ENCODE data around the gene CHRFAM7A. TPM values are rescaled to one million over a fixed set of nuclear protein-coding genes. Genes with fewer than 3 reads are reported as not detected.
"Not testable (repeated sequence)": the region's sequence is repeated elsewhere in the genome, so short reads cannot be mapped to it uniquely, and the experiment has no call there.

CHRFAM7A gene
- total and polyA plus RNA-seq, 2 experiments from 2014 or later, result 4.7 to 18.6 TPM

DNA sequence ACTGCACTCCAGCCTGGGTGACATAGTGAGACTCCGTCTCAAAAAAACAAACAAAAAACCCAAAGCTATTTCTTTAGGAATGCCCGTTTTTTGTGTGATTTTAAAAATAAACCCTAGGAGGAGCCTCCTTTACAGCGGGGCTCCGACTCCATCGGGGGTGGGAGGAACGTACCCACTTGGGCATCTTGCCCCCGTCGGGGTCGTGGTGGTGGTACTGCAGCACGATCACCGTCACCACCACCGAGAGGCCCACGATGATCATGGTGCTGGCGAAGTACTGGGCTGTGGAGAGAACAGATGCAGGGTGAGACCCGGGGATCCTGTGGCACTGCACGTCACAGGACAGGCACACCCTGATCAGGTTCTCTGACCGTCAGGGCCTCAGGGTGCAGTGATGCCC is 26.1 kb downstream of the CHRFAM7A start:
- not testable (repeated sequence) for H3K27me3 ChIP-seq; H3K27ac ChIP-seq; H3K4me1 ChIP-seq (ENCODE audit: low read depth); H3K9me3 ChIP-seq (ENCODE audit: low read depth); H3K4me3 ChIP-seq; H3K36me3 ChIP-seq; DNase-seq (ENCODE audit: low read depth in 1 of 2, low spot score in 1 of 2)

DNA sequence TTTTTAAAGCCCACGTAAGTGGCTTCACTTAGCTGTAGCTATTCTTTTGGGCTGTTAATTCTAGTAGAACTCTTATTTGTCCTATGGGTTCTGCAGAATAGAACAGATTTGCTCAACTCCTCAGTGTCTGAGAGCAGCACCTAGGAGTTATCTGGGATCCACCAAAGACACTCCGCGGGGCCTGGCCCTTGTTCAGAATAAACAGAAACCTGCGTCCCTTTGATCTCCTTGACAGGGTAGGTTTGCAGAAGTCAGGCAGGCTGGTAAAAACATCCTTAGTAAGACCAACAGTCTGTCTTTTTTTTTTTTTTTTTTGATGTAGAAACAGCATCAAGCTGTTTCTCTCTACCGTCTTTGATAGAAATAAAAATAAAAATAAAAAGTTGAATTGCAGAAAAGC is 31.9 kb downstream of the CHRFAM7A start:
- not testable (repeated sequence) for H3K36me3 ChIP-seq; H3K4me1 ChIP-seq (ENCODE audit: low read depth); H3K4me3 ChIP-seq

DNA sequence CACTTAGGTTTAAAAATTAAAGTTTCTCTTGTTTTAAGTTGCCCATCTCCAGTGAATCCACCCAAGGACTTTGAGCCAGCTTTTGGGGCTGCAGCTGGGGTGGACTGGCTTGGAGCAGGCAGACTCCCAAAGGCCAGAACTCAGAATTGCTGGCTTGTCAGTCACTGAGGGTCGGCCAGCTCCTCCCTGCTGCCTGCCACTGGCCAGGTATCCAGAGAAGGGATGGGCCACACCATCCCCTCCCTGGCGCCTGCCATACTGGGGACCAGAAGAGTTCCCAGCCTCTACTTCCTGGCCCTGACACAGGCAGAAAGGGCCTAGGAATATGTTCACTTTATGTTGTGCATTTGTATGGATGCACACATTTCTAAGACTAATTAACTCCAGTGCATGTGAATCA is 32.4 kb downstream of the CHRFAM7A start:
- H3K27ac ChIP-seq; H3K4me1 ChIP-seq (ENCODE audit: low read depth); DNase-seq (ENCODE audit: low read depth in 1 of 2, low spot score in 1 of 2); H3K4me3 ChIP-seq; H3K9me3 ChIP-seq (ENCODE audit: low read depth); H3K36me3 ChIP-seq; H3K27me3 ChIP-seq: not testable (repeated sequence)

More for the DNA sequence above, 31.9 kb downstream of the CHRFAM7A start:
- H3K27ac ChIP-seq; DNase-seq (ENCODE audit: low read depth in 1 of 2, low spot score in 1 of 2); H3K9me3 ChIP-seq (ENCODE audit: low read depth); H3K27me3 ChIP-seq: not testable (repeated sequence)

DNA sequence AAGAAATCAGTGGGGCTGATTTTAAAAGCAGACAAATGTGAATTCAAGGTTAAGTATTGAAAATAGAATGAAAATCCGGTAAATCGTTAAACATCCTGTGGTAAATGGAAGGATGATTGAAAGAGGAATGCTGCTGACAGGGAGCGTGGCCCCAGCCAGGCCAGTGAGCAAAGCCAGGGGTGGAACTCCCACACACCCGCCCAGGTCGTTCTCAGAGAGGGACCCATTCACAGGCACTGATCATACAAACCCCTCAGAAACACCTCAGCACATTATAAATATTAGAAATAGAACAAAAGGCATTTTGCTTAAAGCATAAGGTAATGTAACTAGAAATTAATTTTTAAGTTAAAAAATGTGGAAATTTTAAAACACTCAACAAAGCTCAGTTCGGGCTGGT is 38.3 kb downstream of the CHRFAM7A start:
- not testable (repeated sequence) for H3K27me3 ChIP-seq; H3K4me3 ChIP-seq; DNase-seq (ENCODE audit: low read depth in 1 of 2, low spot score in 1 of 2); H3K4me1 ChIP-seq (ENCODE audit: low read depth); H3K9me3 ChIP-seq (ENCODE audit: low read depth); H3K36me3 ChIP-seq; H3K27ac ChIP-seq

DNA sequence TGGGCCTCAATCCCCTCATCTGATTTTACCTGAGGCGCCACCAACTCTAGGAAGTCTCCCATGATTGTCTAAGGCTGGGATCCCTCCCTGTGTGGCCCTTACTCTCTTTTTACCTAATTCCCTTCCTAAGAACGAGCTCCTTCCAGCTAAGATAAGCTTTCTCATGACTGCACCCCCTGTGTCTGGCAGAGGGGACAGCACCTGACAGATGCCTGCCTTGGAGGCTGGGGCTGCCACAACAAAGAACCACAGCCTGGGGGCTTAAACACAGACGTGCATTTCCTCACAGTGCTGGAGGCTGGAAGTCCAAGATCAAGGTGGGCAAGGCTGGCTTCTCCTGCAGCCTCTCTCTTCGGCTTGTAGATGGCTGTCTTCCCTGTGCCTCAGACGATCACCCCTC is 43.5 kb downstream of the CHRFAM7A start:
- not testable (repeated sequence) for DNase-seq (ENCODE audit: low read depth in 1 of 2, low spot score in 1 of 2); H3K9me3 ChIP-seq (ENCODE audit: low read depth); H3K27me3 ChIP-seq; H3K36me3 ChIP-seq; H3K27ac ChIP-seq; H3K4me1 ChIP-seq (ENCODE audit: low read depth); H3K4me3 ChIP-seq

DNA sequence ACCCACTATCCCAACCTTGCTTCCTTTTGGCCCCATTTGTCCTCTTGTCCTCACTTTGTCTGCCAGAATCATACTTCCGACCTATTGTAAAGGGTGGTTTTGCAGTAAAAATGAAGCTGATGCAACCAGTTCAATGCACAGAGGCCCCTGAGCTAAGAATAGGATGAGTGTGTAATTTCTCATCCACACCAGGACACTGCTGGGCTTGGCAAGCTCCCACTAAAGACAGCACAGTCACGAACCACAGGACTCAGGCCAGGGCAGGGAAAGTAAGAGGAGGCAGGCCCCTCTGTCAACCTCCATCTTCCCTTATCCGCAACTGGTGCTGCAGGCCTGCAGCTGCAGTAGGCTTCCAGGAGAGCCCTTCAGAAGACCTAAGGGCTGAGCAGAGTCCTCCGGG is 56.8 kb downstream of the CHRFAM7A start:
- H3K4me3 ChIP-seq; H3K27me3 ChIP-seq; H3K9me3 ChIP-seq (ENCODE audit: low read depth); H3K36me3 ChIP-seq; H3K4me1 ChIP-seq (ENCODE audit: low read depth); DNase-seq (ENCODE audit: low read depth in 1 of 2, low spot score in 1 of 2); H3K27ac ChIP-seq: not testable (repeated sequence)

DNA sequence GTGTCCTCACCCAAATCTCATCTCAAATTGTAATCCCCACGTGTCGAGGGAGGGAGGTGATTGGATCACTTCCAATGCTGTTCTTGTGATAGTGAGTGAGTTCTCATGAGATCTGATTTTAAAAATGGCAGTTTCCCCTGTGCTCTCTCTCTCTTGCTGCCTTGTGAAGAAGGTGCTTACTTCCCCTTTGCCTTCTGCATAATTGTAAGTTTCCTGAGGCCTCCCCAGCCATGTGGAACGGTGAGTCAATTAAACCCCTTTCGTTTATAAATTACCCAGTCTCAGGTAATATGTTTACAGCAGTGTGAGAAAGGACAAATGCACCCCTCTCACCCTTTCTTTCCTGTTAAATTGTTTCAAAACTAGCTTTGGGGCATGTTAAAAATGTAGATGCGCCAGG is 59.2 kb downstream of the CHRFAM7A start:
- DNase-seq (ENCODE audit: low read depth in 1 of 2, low spot score in 1 of 2); H3K9me3 ChIP-seq (ENCODE audit: low read depth); H3K27ac ChIP-seq; H3K4me1 ChIP-seq (ENCODE audit: low read depth); H3K36me3 ChIP-seq; H3K27me3 ChIP-seq; H3K4me3 ChIP-seq: not testable (repeated sequence)

DNA sequence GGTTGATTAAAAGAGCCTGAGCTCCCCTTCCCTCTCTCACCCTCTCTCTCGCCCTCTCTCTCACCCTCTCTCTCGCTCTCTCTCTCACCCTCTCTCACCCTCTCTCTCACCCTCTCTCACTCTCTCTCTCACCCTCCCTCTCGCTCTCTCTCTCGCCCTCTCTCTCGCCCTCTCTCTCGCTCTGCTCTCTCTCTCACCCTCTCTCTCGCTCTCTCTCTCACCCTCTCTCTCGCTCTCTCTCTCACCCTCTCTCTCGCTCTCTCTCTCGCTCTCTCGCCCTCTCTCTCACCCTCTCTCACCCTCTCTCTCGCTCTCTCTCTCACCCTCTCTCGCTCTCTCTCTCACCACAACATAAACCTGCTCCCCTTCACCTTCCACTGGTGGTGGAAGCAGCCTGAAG is 67.2 kb downstream of the CHRFAM7A start:
- H3K4me3 ChIP-seq, H3K27me3 ChIP-seq: not testable (repeated sequence)
- DNase-seq (ENCODE audit: low read depth in 1 of 2, low spot score in 1 of 2), result peak in 1 of 2 donors; percentile 24

DNA sequence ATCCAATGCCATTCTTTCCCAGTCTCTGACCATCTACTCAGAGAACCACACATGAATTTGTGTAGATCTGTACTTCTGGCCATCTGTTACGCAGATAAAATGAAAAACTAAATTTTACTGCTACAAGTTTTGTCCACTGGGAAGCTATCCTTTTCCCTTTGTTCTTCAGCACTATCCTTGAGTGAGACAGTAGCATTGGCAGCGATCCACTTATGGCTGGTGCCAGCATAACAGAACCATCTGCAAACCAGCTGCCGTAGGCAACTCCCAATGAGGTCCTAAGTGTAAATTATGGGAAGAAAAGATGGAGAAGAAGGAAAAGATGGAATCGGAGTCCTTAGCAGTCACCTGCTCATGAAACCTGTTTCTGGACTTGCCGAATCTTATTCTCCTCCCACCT is 72.3 kb downstream of the CHRFAM7A start:
- not testable (repeated sequence) for H3K27me3 ChIP-seq; H3K27ac ChIP-seq; H3K36me3 ChIP-seq; DNase-seq (ENCODE audit: low read depth in 1 of 2, low spot score in 1 of 2); H3K4me1 ChIP-seq (ENCODE audit: low read depth); H3K4me3 ChIP-seq; H3K9me3 ChIP-seq (ENCODE audit: low read depth)

More for the DNA sequence above, 67.2 kb downstream of the CHRFAM7A start:
- not testable (repeated sequence) for H3K4me1 ChIP-seq (ENCODE audit: low read depth); H3K9me3 ChIP-seq (ENCODE audit: low read depth); H3K36me3 ChIP-seq; H3K27ac ChIP-seq

DNA sequence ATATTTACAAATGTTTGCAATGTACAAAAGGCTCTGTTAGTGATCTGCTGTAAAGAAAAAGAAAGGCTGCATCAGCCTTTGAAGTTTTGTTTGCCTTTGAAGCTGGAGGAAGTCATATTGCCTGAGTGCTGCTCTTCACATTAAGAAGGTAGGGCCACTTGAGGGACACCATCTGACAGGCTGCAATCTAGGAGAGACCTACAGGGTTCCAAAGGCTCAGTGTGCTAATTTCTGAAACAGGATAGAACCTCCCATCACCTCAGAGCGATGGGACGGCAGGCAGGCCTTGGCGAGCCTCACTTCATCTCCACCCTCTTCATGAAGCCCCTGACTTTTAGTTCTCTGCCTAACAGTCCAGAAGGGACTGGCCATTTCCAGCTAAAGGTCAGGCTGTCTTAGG is 77.6 kb downstream of the CHRFAM7A start:
- H3K27ac ChIP-seq; H3K4me1 ChIP-seq (ENCODE audit: low read depth); H3K9me3 ChIP-seq (ENCODE audit: low read depth); H3K36me3 ChIP-seq; DNase-seq (ENCODE audit: low read depth in 1 of 2, low spot score in 1 of 2); H3K27me3 ChIP-seq; H3K4me3 ChIP-seq: not testable (repeated sequence)

DNA sequence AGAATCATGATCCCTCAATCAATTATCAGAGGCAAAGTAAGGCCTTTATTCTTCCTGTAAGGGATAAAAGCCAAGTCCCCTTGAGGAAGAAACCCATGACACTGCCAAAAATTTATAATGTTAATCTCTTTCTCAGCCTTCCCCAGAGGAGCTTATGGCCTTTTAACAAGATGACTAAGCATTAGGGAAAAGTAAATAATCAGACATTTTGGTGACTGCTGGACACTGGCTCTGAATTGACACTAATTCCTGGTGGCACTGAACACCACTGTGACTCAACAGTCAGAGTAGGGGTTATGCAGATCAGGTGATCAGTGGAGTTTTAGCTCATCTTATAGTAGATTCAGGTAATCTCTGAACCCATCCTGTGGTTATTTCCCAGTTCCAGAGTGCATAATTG is 82.8 kb downstream of the CHRFAM7A start:
- H3K9me3 ChIP-seq (ENCODE audit: low read depth); H3K27me3 ChIP-seq; H3K36me3 ChIP-seq; H3K4me1 ChIP-seq (ENCODE audit: low read depth); H3K27ac ChIP-seq; H3K4me3 ChIP-seq; DNase-seq (ENCODE audit: low read depth in 1 of 2, low spot score in 1 of 2): not testable (repeated sequence)

Other genes starting within 250 kb of the CHRFAM7A start
- gene GOLGA8R, start 20.7 kb upstream of the CHRFAM7A start, total RNA-seq, result 1.7 and 5.9 TPM in 2 replicates
- 0.50 and 0.54 TPM in 2 replicates for gene GOLGA8R, start 20.7 kb upstream of the CHRFAM7A start, polyA plus RNA-seq
- gene GOLGA8Q, start 158.5 kb upstream of the CHRFAM7A start, total RNA-seq, result 0.07 and 3.9 TPM in 2 replicates
- gene GOLGA8Q, start 158.5 kb upstream of the CHRFAM7A start, polyA plus RNA-seq, result 0.48 TPM in 1 of 2 replicates, not detected in the other
- gene GOLGA8H, start 210.5 kb upstream of the CHRFAM7A start, total RNA-seq, result 1.5 and 4.8 TPM in 2 replicates
- gene GOLGA8H, start 210.5 kb upstream of the CHRFAM7A start, polyA plus RNA-seq, result 0.13 and 0.36 TPM in 2 replicates